ENCODE data around the gene ARHGEF17. TPM values are rescaled to one million over a fixed set of nuclear protein-coding genes. Genes with fewer than 3 reads are reported as not detected.

The ARHGEF17 gene
- total and polyA plus RNA-seq, 2 of the 13 experiments (the other 11 are each of a cell fraction or from before 2014, with no cell fraction given) = 10.7 to 28.8 TPM

GRCh38 chr11:73415854-73416615, 108.0 kb downstream of the ARHGEF17 start (continued):
- no peak for TF ChIP-seq ZGPAT (CRISPR knock-in tag; IDR thresholded peaks at IDR 0.05)

GRCh38 chr11:73416786-73417185, 108.7 kb downstream of the ARHGEF17 start:
- no TSS peak for BruUV-seq (replicated peaks)
- H3K79me2 ChIP-seq (ENCODE audit: insufficient read depth, low read length) = no peaks in the 10 kb centered on the region
- peaks cover 2 to 5% of the 10 kb centered on the region in 2 experiments; a peak in 2 of 5 replicates for H3K36me3 ChIP-seq (replicated peaks in 1 of 2; ENCODE audit: control insufficient read depth in 1 of 2, insufficient read depth in 2 of 2, low read length in 2 of 2)
- WGBS (ENCODE audit: low lambda C conversion rate) = 94% methylated on average over 2 of the region's 2 CpGs
- no peaks in the 10 kb centered on the region for H4K20me1 ChIP-seq (ENCODE audit: insufficient read depth, low read length)
- in situ Hi-C loops (cut with HindIII; ENCODE audit: extremely low pct_ligation_motif_present, low pct_unique_long_range_greater_than_20kb) = no loop called here
- ATAC-seq (no peak), FAIRE-seq (no peak), DNase-seq (ENCODE audit: low spot score) (no peak)
- ChIA-PET CTCF (ENCODE audit: low intra/inter-chr PET ratio, low total read pairs) (no interaction called here), POLR2A (no interaction called here)
- no peak overlapping the region for H3K9ac ChIP-seq (ENCODE audit: insufficient read depth, low read depth, low read length)
- no peak overlapping the region for H3K4me2 ChIP-seq (ENCODE audit: low read depth, low read length)
- no peak overlapping the region for H2AFZ ChIP-seq (ENCODE audit: low read length)
- H3K4me1 ChIP-seq (ENCODE audit: insufficient read depth, low read length) = peaks cover 33% of the 10 kb centered on the region
- no peak overlapping the region for H3K27ac ChIP-seq (ENCODE audit: extremely low read length, insufficient read depth, low read length)
- no peaks in the 10 kb centered on the region for H3K9me3 ChIP-seq (ENCODE audit: low read length)
- H3K4me3 ChIP-seq (replicated peaks in 1 of 3; ENCODE audit: insufficient read depth in 1 of 3, low read depth in 2 of 3, low read length in 3 of 3) = no peak overlapping the region
- intact Hi-C loops (cut with micrococcal nuclease; ENCODE audit: unreplicated experiment) = loop anchor here (5.0 kb wide), 1 partner anchor 516 kb away; no protein-coding TSS in a partner anchor
- H3K27me3 ChIP-seq (ENCODE audit: control insufficient read depth in 1 of 2, insufficient read depth in 2 of 2, low read length in 2 of 2) = no peaks in the 10 kb centered on the region
- no peak for TF ChIP-seq YEATS2 (CRISPR knock-in tag; IDR thresholded peaks at IDR 0.05; ENCODE audit: borderline replicate concordance)
- no peak for TF ChIP-seq TFDP1 (CRISPR knock-in tag; IDR thresholded peaks at IDR 0.05; ENCODE audit: borderline replicate concordance)
- TF ChIP-seq HMGA1 (CRISPR knock-in tag; conservative IDR thresholded peaks at IDR 0.05) = no peak
- no peak for TF ChIP-seq THAP9 (CRISPR knock-in tag; IDR thresholded peaks at IDR 0.05; ENCODE audit: borderline replicate concordance)
- no peak for TF ChIP-seq ZNF790 (CRISPR knock-in tag; IDR thresholded peaks at IDR 0.05; ENCODE audit: borderline replicate concordance)
- TF ChIP-seq U2AF2 (IDR thresholded peaks at IDR 0.05; ENCODE audit: low read depth, low read length) = no peak
- no peak for TF ChIP-seq POGZ (CRISPR knock-in tag; IDR thresholded peaks at IDR 0.05)
- no peak for TF ChIP-seq MNT (IDR thresholded peaks at IDR 0.05)
- TF ChIP-seq KMT2A (CRISPR knock-in tag; IDR thresholded peaks at IDR 0.05) = no peak
- no peak for TF ChIP-seq CREB3 (CRISPR knock-in tag; IDR thresholded peaks at IDR 0.05)
- no peak for TF ChIP-seq ZFP1 (CRISPR knock-in tag; IDR thresholded peaks at IDR 0.05)
- no peak for TF ChIP-seq ZNF563 (CRISPR knock-in tag; IDR thresholded peaks at IDR 0.05)
- TF ChIP-seq SP4 (CRISPR knock-in tag; IDR thresholded peaks at IDR 0.05) = no peak

All from HepG2 (cell line).